Panc1 (cell line): ENCODE measurements around the gene XAF1. TPM values are rescaled to one million over a fixed set of nuclear protein-coding genes. Genes with fewer than 3 reads are reported as not detected.

Source experiments
- ATAC-seq: fragments of 200-7000 bp; cut with Tn5 transposase; 2 replicates; pipeline ENCODE4 v1.9.1; 2020; ENCODE audit warnings: mild to moderate bottlenecking, moderate library complexity
- BruUV-seq: library from RNA; stranded (reverse); fragments of 400-500 nt; replicated peaks from 2 replicates; lab custom pipeline; 2021; lab: Mats Ljungman, UMichigan
- CTCF ChIA-PET: fragments of 300-600 bp; sonication (Branson Sonifier 250); formaldehyde crosslinking; loops from one replicate; lab custom pipeline; 2022; ENCODE audit warnings: antibody characterized with exemption; lab: Charles Lee
- POLR2A ChIA-PET: fragments of 300-600 bp; sonication (Branson Sonifier 250); formaldehyde crosslinking; loops from one replicate; lab custom pipeline; 2022; ENCODE audit warnings: antibody characterized with exemption; lab: Charles Lee
- DNase-seq: peaks from one replicate; pipeline ENCODE4 v3.0.0-alpha.2; 2010; ENCODE audit warnings: low read depth, low spot score
- H3K27ac ChIP-seq: 2 replicates; pipeline ENCODE4 v1.5.1; 2011; ENCODE audit warnings: mild to moderate bottlenecking, low read length, inconsistent platforms
- H3K27me3 ChIP-seq: fragments of 200-500 bp; sonication (Bioruptor generic); 2 replicates; pipeline ENCODE4 v1.6.0; 2014; ENCODE audit warnings: low read length, inconsistent platforms; ENCODE audit not compliant: control insufficient read depth, insufficient read depth
- H3K36me3 ChIP-seq: fragments of 200-500 bp; sonication (Bioruptor generic); 2 replicates; pipeline ENCODE4 v1.5.1; 2014; ENCODE audit warnings: inconsistent platforms, mild to moderate bottlenecking, low read length, moderate library complexity; ENCODE audit not compliant: control insufficient read depth, insufficient read depth
- H3K4me1 ChIP-seq: 2 replicates; pipeline ENCODE4 v1.5.1; 2011; ENCODE audit warnings: inconsistent platforms, mild to moderate bottlenecking, low read length, moderate library complexity; ENCODE audit not compliant: control insufficient read depth, insufficient read depth
- H3K4me3 ChIP-seq, 2 experiments: 2 replicates each; pipeline ENCODE4 v1.5.1; 2011 to 2012; ENCODE audit warnings: low read depth in 2 of 2, low read length in 2 of 2, mild to moderate bottlenecking in 2 of 2, inconsistent platforms in 1 of 2, moderate library complexity in 1 of 2
- H3K9me3 ChIP-seq: fragments of 200-500 bp; sonication (Bioruptor generic); 2 replicates; pipeline ENCODE4 v1.5.1; 2014; ENCODE audit warnings: low read depth, mild to moderate bottlenecking, inconsistent platforms, low read length, moderate library complexity; ENCODE audit not compliant: control insufficient read depth, insufficient read depth
- CTCF ChIP-seq: fragments of 450-650 bp; IDR thresholded peaks from 2 replicates; pipeline ENCODE4 v1.5.1; 2017; ENCODE audit warnings: mild to moderate bottlenecking
- POLR2AphosphoS5 ChIP-seq: IDR thresholded peaks from 2 replicates; pipeline ENCODE4 v1.6.1; 2012; ENCODE audit warnings: mild to moderate bottlenecking, low read depth, low read length, moderate library complexity
- REST ChIP-seq, 2 experiments: IDR thresholded peaks; 2 replicates each; pipeline ENCODE4 v1.6.1; 2011 to 2012; ENCODE audit warnings: low read depth in 2 of 2, control low read depth in 1 of 2, low read length in 1 of 2, mild to moderate bottlenecking in 1 of 2, moderate library complexity in 1 of 2; ENCODE audit not compliant: insufficient read depth in 1 of 2
- SIN3A ChIP-seq: IDR thresholded peaks from 2 replicates; pipeline ENCODE4 v1.6.1; 2012; ENCODE audit warnings: low read depth, mild to moderate bottlenecking, low read length, moderate library complexity, borderline replicate concordance; ENCODE audit not compliant: insufficient read depth
- TCF7L2 ChIP-seq: IDR thresholded peaks from 2 replicates; pipeline ENCODE4 v1.6.1; 2011; ENCODE audit warnings: mild to moderate bottlenecking, low read depth, low read length, inconsistent platforms
- in situ Hi-C: cut with HindIII; loops from 2 replicates; pipeline ENCODE4 v1.10.0; 2016; ENCODE audit warnings: low sequenced_read_pairs, low pct_unique_long_range_greater_than_20kb
- intact Hi-C: fragments of 100-400 bp; cut with micrococcal nuclease; formaldehyde crosslinking; loops from one replicate; pipeline ENCODE4 v1.10.0; 2022; ENCODE audit not compliant: unreplicated experiment
- total RNA-seq: library from RNA; stranded (reverse); gene quantifications from one replicate; pipeline ENCODE4 v1.2.1, GENCODE V29; 2021; ENCODE audit not compliant: unreplicated experiment

The XAF1 gene
- total RNA-seq, 1 experiment from 2014 or later, result 3.5 TPM

- intact Hi-C loops, result no loop called here
- no peaks in the 10 kb centered on the region for H3K9me3 ChIP-seq
- CTCF ChIA-PET, result no interaction called here
- in situ Hi-C loops, result no loop called here
- DNase-seq (no peak), ATAC-seq (no peak)
- no TSS peak for BruUV-seq
- peaks cover 3% of the 10 kb centered on the region for H3K27me3 ChIP-seq
- no peaks in the 10 kb centered on the region for H3K36me3 ChIP-seq
- H3K4me1 ChIP-seq, result no peaks in the 10 kb centered on the region
- no peak overlapping the region for H3K4me3 ChIP-seq
- POLR2A ChIA-PET, result no interaction called here
- no peak overlapping the region for H3K27ac ChIP-seq
- TF ChIP-seq TCF7L2 (no peak), REST (IDR thresholded peaks at IDR 0.05; ENCODE audit: insufficient read depth in 1 of 2, low read depth in 2 of 2, low read length in 1 of 2) (no peak), SIN3A (no peak), POLR2AphosphoS5 (no peak), CTCF (no peak)
Observed at GRCh38 chr17:6818938-6819337, 63.1 kb downstream of the XAF1 start.

- no peak overlapping the region for H3K27ac ChIP-seq
- CTCF ChIA-PET, result no interaction called here
Observed at GRCh38 chr17:6823011-6823442, 67.2 kb downstream of the XAF1 start.

More at GRCh38 chr17:6823011-6823442, 67.2 kb downstream of the XAF1 start:
- no peak for TF ChIP-seq POLR2AphosphoS5
- no peak for TF ChIP-seq CTCF
- no peak for TF ChIP-seq REST (IDR thresholded peaks at IDR 0.05; ENCODE audit: insufficient read depth in 1 of 2, low read depth in 2 of 2, low read length in 1 of 2)
- TF ChIP-seq TCF7L2, result no peak
- TF ChIP-seq SIN3A, result no peak
- intact Hi-C loops, result no loop called here
- in situ Hi-C loops, result no loop called here
- Histone ChIP-seq H3K4me3 (no peak overlapping the region), H3K9me3 (no peaks in the 10 kb centered on the region), H3K36me3 (no peaks in the 10 kb centered on the region), H3K27me3 (peaks cover 3% of the 10 kb centered on the region), H3K4me1 (no peaks in the 10 kb centered on the region)
- ATAC-seq, result no peak
- DNase-seq, result no peak
- POLR2A ChIA-PET, result no interaction called here
- BruUV-seq, result no TSS peak

Other genes starting within 250 kb of the XAF1 start
- gene PITPNM3, start 199.5 kb upstream of the XAF1 start, total RNA-seq, result 0.44 TPM
- gene KIAA0753, start 115.3 kb upstream of the XAF1 start, total RNA-seq, result 13.0 TPM
- 137 TPM for gene TXNDC17, start 115.0 kb upstream of the XAF1 start, total RNA-seq
- gene MED31, start 104.4 kb upstream of the XAF1 start, total RNA-seq, result 18.6 TPM
- 2.8 TPM for gene C17orf100, start 104.3 kb upstream of the XAF1 start, total RNA-seq
- gene SLC13A5, start 42.7 kb upstream of the XAF1 start, total RNA-seq, result 0.26 TPM
- not detected for gene FBXO39, start 20.2 kb downstream of the XAF1 start, total RNA-seq
- gene TEKT1, start 75.7 kb downstream of the XAF1 start, total RNA-seq, result not detected
- not detected for gene ALOX12, start 240.0 kb downstream of the XAF1 start, total RNA-seq